AG10803 (cell line): ENCODE data around the gene SMO.
A peak's percentile ranks its signal among the peaks of the same experiment; 100 is the strongest.
"Not testable (repeated sequence)": the region's sequence is repeated elsewhere in the genome, so short reads cannot be mapped to it uniquely, and the experiment has no call there.

ENCODE experiments used
- DNase-seq: peaks from one replicate; pipeline ENCODE4 v3.0.0; 2010; ENCODE audit warnings: low read depth
- H3K4me3 ChIP-seq: 2 replicates; pipeline ENCODE4 v1.5.1; 2011; ENCODE audit warnings: mild to moderate bottlenecking, low read length, control low read depth
- CTCF ChIP-seq: conservative IDR thresholded peaks from 2 replicates; pipeline ENCODE4 v1.5.1; 2011; ENCODE audit warnings: mild to moderate bottlenecking, low read length, control low read depth, inconsistent platforms

Gene SMO

GRCh38 chr7:129210256-129210988 lies 22.0 kb downstream of the SMO start:
- TF ChIP-seq CTCF: peak; percentile 77
- DNase-seq: peak; percentile 48
- H3K4me3 ChIP-seq: no peak overlapping the region

- H3K4me3 ChIP-seq: no peak overlapping the region
- no peak for DNase-seq
- no peak for TF ChIP-seq CTCF
Measured at GRCh38 chr7:129210989-129211312, 22.5 kb downstream of the SMO start.

- no peak overlapping the region for H3K4me3 ChIP-seq
- no peak for TF ChIP-seq CTCF
- DNase-seq: no peak
Measured at GRCh38 chr7:129212126-129212525, 23.7 kb downstream of the SMO start.

GRCh38 chr7:129212596-129212995 lies 24.2 kb downstream of the SMO start:
- no peak for DNase-seq
- H3K4me3 ChIP-seq: no peak overlapping the region
- no peak for TF ChIP-seq CTCF

- no peak for DNase-seq
- TF ChIP-seq CTCF: no peak
- no peak overlapping the region for H3K4me3 ChIP-seq
Measured at GRCh38 chr7:129213828-129214227, 25.4 kb downstream of the SMO start.

GRCh38 chr7:129215691-129216090 lies 27.3 kb downstream of the SMO start:
- not testable (repeated sequence) for DNase-seq, H3K4me3 ChIP-seq

GRCh38 chr7:129216101-129216715 lies 27.8 kb downstream of the SMO start:
- not testable (repeated sequence) for DNase-seq, H3K4me3 ChIP-seq

GRCh38 chr7:129216821-129217416 lies 28.5 kb downstream of the SMO start:
- H3K4me3 ChIP-seq, DNase-seq: not testable (repeated sequence)
